Transverse colon (tissue), 4 donors: Measurements from ENCODE around the gene SMARCD3. TPM values are rescaled to one million over a fixed set of nuclear protein-coding genes. Genes with fewer than 3 reads are reported as not detected.

Source experiments
- DNase-seq: peaks from one replicate; pipeline ENCODE4 v3.0.0-alpha.2; 2019
- H3K27ac ChIP-seq, 4 donors: fragments of 200-600 bp; sonication (generic); 2 replicates each; pipeline ENCODE4 v1.5.1; 2016 to 2018; ENCODE audit warnings: inconsistent platforms in 4 of 4
- H3K27me3 ChIP-seq: fragments of 200-600 bp; sonication (generic); 2 replicates; pipeline ENCODE4 v1.5.1; 2017; ENCODE audit warnings: inconsistent platforms
- H3K36me3 ChIP-seq, 4 donors: fragments of 200-600 bp; sonication (generic); 2 replicates each; pipeline ENCODE4 v1.5.1; 2017 to 2019; ENCODE audit warnings: inconsistent platforms in 4 of 4
- H3K4me1 ChIP-seq, 4 donors: fragments of 200-600 bp; sonication (generic); 2 replicates each; pipeline ENCODE4 v1.5.1; 2017 to 2020; ENCODE audit warnings: inconsistent platforms in 4 of 4
- H3K4me3 ChIP-seq, 4 donors: fragments of 200-600 bp; sonication (generic); 1 replicate in 1 of 4; 2 replicates in 3 of 4; pipeline versions ENCODE4 v1.5.1 to v1.6.1; 2017 to 2019; ENCODE audit warnings: inconsistent platforms in 4 of 4
- H3K9me3 ChIP-seq, 2 donors: fragments of 200-600 bp; sonication (generic); 2 replicates each; pipeline ENCODE4 v1.5.1; 2017 to 2019; ENCODE audit warnings: inconsistent platforms in 2 of 2
- EP300 ChIP-seq: sonication (generic); formaldehyde crosslinking; IDR thresholded peaks from one replicate; pipeline ENCODE4 v1.6.1; 2017; ENCODE audit warnings: antibody characterized with exemption, low read depth
- POLR2A ChIP-seq: fragments of 450-650 bp; IDR thresholded peaks from one replicate; pipeline ENCODE4 v1.6.1; 2016; ENCODE audit warnings: antibody characterized with exemption, mild to moderate bottlenecking, moderate library complexity
- POLR2AphosphoS5 ChIP-seq, 3 donors: sonication (generic); formaldehyde crosslinking; IDR thresholded peaks; one replicate each; pipeline ENCODE4 v1.6.1; 2016; ENCODE audit warnings: antibody characterized with exemption in 3 of 3
- WGBS, 2 donors: methylation state at CpG; one replicate each; pipeline ENCODE4 v1.1.5; 2018; ENCODE audit warnings: low coverage in 1 of 2; 5-methylcytosine and 5-hydroxymethylcytosine counted together
- in situ Hi-C, 4 donors: fragments of 200-750 bp; cut with MboI; loops; one replicate each; pipeline versions ENCODE4 v1.15.0 to v1.15.1; 2017; ENCODE audit warnings: low sequenced_read_pairs in 3 of 4, low pct_ligation_motif_present in 1 of 4, low pct_unique_long_range_greater_than_20kb in 1 of 4
- intact Hi-C: fragments of 100-400 bp; cut with DNase I; formaldehyde crosslinking; loops from one replicate; pipeline ENCODE4 v1.15.1; 2023; ENCODE audit warnings: low total_unique reads
- total RNA-seq, 4 donors: library from RNA; depleted of rRNA; stranded (reverse); fragments of >200 nt; gene quantifications; one replicate each; pipeline ENCODE4 v1.1.0, GENCODE V29; 2016
- TF ChIP-seq, protein P1 (sequence below), 5 experiments: fragments of 200-600 bp in 3 of 5; fragments of 450-650 bp in 2 of 5; sonication (generic) in 3 of 5; IDR thresholded peaks; 1 replicate in 2 of 5; 2 replicates in 3 of 5; pipeline ENCODE4 v1.5.1; 2016 to 2017; ENCODE audit warnings: antibody characterized with exemption in 5 of 5, inconsistent platforms in 3 of 5, mild to moderate bottlenecking in 2 of 5, moderate library complexity in 1 of 5

The SMARCD3 gene
- total RNA-seq, 4 donors from 2014 or later, result 6.6 to 19.1 (median 9.9) TPM

DNA sequence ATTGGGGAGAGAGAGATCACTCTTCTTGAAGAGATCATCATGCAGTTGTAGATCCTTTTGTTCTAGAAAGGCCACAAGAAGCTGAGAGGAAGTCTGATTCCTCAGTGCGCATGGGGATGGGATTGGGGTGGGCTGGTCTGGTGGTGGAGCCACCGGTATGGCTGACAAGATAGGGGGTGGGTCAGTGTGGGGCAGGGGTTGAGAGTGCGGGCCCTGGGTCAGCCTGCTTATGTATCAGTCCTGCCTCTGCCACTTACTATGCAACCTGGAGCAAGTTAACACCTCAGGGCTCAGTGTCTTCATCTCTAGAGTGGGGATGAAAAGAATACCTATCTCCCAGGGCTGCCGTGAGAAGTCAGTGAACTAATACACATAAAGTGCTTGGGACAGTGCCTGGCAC is 8.0 kb downstream of the SMARCD3 start:
- Histone ChIP-seq H3K36me3 (peaks cover 0 to 22% (median 4%) of the 10 kb centered on the region in 4 donors), H3K27ac (no peak overlapping the region), H3K4me3 (no peak overlapping the region), H3K9me3 (no peaks in the 10 kb centered on the region), H3K4me1 (peaks cover 10 to 24% (median 15%) of the 10 kb centered on the region in 4 donors), H3K27me3 (peaks cover 20% of the 10 kb centered on the region)
- WGBS, 2 donors, result 82 to 86% methylated on average over 1 to 4 of the region's 4 CpGs
- DNase-seq, result no peak
- TF ChIP-seq POLR2AphosphoS5 (IDR thresholded peaks at IDR 0.05) (no peak), EP300 (no peak), POLR2A (no peak)
- TF ChIP-seq, protein P1, sequence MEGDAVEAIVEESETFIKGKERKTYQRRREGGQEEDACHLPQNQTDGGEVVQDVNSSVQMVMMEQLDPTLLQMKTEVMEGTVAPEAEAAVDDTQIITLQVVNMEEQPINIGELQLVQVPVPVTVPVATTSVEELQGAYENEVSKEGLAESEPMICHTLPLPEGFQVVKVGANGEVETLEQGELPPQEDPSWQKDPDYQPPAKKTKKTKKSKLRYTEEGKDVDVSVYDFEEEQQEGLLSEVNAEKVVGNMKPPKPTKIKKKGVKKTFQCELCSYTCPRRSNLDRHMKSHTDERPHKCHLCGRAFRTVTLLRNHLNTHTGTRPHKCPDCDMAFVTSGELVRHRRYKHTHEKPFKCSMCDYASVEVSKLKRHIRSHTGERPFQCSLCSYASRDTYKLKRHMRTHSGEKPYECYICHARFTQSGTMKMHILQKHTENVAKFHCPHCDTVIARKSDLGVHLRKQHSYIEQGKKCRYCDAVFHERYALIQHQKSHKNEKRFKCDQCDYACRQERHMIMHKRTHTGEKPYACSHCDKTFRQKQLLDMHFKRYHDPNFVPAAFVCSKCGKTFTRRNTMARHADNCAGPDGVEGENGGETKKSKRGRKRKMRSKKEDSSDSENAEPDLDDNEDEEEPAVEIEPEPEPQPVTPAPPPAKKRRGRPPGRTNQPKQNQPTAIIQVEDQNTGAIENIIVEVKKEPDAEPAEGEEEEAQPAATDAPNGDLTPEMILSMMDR (IDR thresholded peaks at IDR 0.05), result no peak
- intact Hi-C loops (no loop called here), in situ Hi-C loops (no loop called here)

DNA sequence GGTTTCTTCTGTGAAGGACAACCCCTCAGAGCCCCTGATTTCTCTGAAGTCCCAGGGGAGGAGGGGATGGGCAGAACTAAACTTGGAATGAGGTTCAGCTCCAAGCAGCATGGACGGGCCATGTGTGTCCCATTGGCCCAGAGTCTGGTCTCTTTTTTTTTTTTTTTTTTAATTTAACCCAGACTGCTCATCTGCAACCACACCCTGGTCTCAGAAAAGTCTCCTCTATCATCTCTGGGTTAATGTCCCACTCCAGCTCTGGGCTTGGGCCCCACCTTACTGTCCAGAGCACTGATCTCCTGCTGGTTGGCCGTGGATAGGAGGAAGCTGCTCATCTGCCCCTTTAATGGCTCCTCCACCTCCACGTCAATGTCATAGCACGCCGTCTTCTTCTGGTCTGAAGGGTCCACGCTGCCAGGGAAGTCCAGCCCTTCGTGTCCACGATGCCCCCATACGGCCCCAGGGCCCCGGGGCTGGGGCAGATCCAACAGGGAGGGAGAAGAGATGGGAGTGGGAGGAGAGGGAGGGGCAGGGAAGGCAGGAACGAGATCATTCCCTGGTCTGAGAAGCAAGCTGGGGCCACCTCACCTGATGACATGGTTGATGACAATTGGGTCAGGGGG is 8.5 kb downstream of the SMARCD3 start:
- Histone ChIP-seq H3K9me3 (no peaks in the 10 kb centered on the region), H3K27ac (no peak overlapping the region), H3K4me3 (no peak overlapping the region), H3K36me3 (peaks cover 0 to 27% (median 4%) of the 10 kb centered on the region in 4 donors), H3K4me1 (peaks cover 7 to 18% (median 10%) of the 10 kb centered on the region in 4 donors), H3K27me3 (peaks cover 14% of the 10 kb centered on the region)
- in situ Hi-C loops, result no loop called here
- WGBS, 2 donors, result 75 to 86% methylated on average over 1 to 11 of the region's 11 CpGs
- no peak for DNase-seq
- intact Hi-C loops, result no loop called here
- TF ChIP-seq POLR2AphosphoS5 (IDR thresholded peaks at IDR 0.05) (no peak), EP300 (no peak), POLR2A (no peak)
- TF ChIP-seq, protein P1 (IDR thresholded peaks at IDR 0.05), result no peak

DNA sequence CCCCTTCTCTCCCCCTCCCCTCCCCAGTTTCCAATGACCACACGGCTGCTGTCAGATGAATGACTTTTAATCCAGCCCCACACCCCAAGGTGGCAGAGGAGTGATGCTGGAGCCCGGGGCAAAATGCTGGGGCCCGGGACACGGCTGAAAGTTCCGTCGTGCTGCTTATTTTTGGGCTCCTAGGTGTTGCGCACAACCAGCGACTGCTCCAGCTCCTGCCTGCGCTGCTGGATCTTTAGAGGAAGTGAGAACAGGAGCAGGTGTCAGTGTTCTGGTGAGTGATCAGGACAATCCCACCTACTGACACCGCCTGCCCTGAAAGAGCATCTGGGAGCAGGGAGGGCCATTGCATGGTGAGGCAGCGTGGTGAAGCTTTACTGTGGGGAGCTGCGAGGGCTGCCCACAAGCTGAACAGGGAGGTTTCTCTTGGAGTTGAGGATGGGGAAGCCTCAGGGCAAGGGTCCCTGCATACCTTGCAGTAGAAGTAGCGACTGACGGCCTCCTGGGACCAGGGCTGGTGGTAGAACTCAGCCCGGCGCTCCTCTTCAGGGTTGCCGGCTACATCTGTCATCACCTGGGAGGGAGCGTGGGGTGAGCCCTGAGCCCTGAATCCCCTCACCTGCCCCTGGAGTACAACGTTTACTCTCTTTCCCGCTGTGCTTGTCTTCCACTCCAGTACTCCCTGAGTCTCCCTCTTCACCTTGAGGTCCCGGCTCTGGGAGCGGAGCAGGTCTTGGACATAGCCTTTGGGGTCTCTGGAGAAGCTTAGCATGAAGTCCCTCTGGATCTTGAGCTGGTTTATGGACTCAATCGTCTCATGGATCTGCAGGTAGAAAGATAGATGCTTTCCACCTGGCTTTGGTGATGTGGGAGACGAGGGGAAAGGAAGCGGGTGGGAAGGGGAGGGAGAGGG is 9.3 kb downstream of the SMARCD3 start:
- H3K27ac ChIP-seq, result no peak overlapping the region
- no peak for TF ChIP-seq POLR2A
- no peak for TF ChIP-seq POLR2AphosphoS5 (IDR thresholded peaks at IDR 0.05)
- no peak for TF ChIP-seq EP300
- TF ChIP-seq, protein P1 (IDR thresholded peaks at IDR 0.05), result no peak
- H3K27me3 ChIP-seq, result peaks cover 8% of the 10 kb centered on the region
- peaks cover 0 to 27% (median 4%) of the 10 kb centered on the region in 4 donors for H3K36me3 ChIP-seq
- DNase-seq, result no peak
- 89% methylated on average over 25 of the region's 25 CpGs; no CpG with 5 or more reads in 1 of the 2 donors for WGBS, 2 donors
- peaks cover under 1 to 13% (median 3%) of the 10 kb centered on the region in 4 donors for H3K4me1 ChIP-seq
- H3K4me3 ChIP-seq, result no peak overlapping the region
- no peaks in the 10 kb centered on the region for H3K9me3 ChIP-seq
- in situ Hi-C loops, result no loop called here
- intact Hi-C loops, result no loop called here

DNA sequence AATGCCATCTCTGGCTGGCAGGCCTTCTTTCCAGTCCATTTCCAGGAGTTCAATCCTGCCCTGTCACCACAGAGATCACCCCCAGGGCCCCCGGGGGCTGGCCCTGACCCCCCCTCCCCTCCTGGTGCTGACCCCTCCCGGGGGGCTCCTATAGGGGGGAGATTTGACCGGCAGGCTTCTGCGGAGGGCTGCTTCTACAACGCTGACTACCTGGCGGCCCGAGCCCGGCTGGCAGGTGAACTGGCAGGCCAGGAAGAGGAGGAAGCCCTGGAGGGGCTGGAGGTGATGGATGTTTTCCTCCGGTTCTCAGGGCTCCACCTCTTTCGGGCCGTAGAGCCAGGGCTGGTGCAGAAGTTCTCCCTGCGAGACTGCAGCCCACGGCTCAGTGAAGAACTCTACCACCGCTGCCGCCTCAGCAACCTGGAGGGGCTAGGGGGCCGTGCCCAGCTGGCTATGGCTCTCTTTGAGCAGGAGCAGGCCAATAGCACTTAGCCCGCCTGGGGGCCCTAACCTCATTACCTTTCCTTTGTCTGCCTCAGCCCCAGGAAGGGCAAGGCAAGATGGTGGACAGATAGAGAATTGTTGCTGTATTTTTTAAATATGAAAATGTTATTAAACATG is 10.2 kb downstream of the SMARCD3 start:
- Histone ChIP-seq H3K4me3 (no peak overlapping the region), H3K27me3 (no peaks in the 10 kb centered on the region), H3K36me3 (peaks cover 0 to 27% (median 4%) of the 10 kb centered on the region in 4 donors), H3K4me1 (peaks cover 6 to 13% (median 9%) of the 10 kb centered on the region in 4 donors), H3K27ac (no peak overlapping the region), H3K9me3 (no peaks in the 10 kb centered on the region)
- TF ChIP-seq EP300 (no peak), POLR2A (no peak), POLR2AphosphoS5 (IDR thresholded peaks at IDR 0.05) (no peak)
- TF ChIP-seq, protein P1 (IDR thresholded peaks at IDR 0.05), result no peak
- in situ Hi-C loops (no loop called here), intact Hi-C loops (no loop called here)
- WGBS, 2 donors, result 77% methylated on average over 17 of the region's 17 CpGs; no CpG with 5 or more reads in 1 of the 2 donors
- no peak for DNase-seq
